Karpas-422 (cell line): Measurements from ENCODE around the gene COMMD9. TPM values are rescaled to one million over a fixed set of nuclear protein-coding genes. Genes with fewer than 3 reads are reported as not detected.
"Not testable (repeated sequence)": the region's sequence is repeated elsewhere in the genome, so short reads cannot be mapped to it uniquely, and the experiment has no call there.

ENCODE experiments used
- DNase-seq: peaks from one replicate; pipeline ENCODE4 v3.0.0-alpha.2; 2015
- H2AFZ ChIP-seq: fragments of 200-600 bp; sonication (generic); 2 replicates; pipeline ENCODE4 v1.6.1; 2014; ENCODE audit warnings: antibody characterized with exemption, low read length, mixed read lengths
- H3K27ac ChIP-seq: fragments of 200-600 bp; sonication (generic); 2 replicates; pipeline ENCODE4 v1.5.1; 2014; ENCODE audit warnings: mild to moderate bottlenecking, low read length, moderate library complexity
- H3K27me3 ChIP-seq: fragments of 200-600 bp; sonication (generic); 2 replicates; pipeline ENCODE4 v1.6.1; 2014; ENCODE audit warnings: low read length, mixed read lengths
- H3K36me3 ChIP-seq: fragments of 200-600 bp; sonication (generic); 2 replicates; pipeline ENCODE4 v1.6.1; 2014; ENCODE audit warnings: low read length, mixed read lengths; ENCODE audit not compliant: insufficient read depth
- H3K4me1 ChIP-seq: fragments of 200-600 bp; sonication (generic); 2 replicates; pipeline ENCODE4 v1.6.1; 2014; ENCODE audit warnings: mild to moderate bottlenecking, low read length, mixed read lengths
- H3K4me2 ChIP-seq: fragments of 200-600 bp; sonication (generic); 2 replicates; pipeline ENCODE4 v1.6.1; 2014; ENCODE audit warnings: low read length, low read depth, mild to moderate bottlenecking; ENCODE audit not compliant: poor library complexity, severe bottlenecking
- H3K4me3 ChIP-seq: fragments of 200-600 bp; sonication (generic); 2 replicates; pipeline ENCODE4 v1.5.1; 2014; ENCODE audit warnings: mild to moderate bottlenecking, antibody characterized with exemption, low read length, mixed read lengths
- H3K79me2 ChIP-seq: fragments of 200-600 bp; sonication (generic); 2 replicates; pipeline ENCODE4 v1.6.1; 2014; ENCODE audit warnings: mild to moderate bottlenecking, low read length, mixed read lengths
- H3K9ac ChIP-seq: fragments of 200-600 bp; sonication (generic); 2 replicates; pipeline ENCODE4 v1.6.0; 2014; ENCODE audit warnings: low read length
- H3K9me2 ChIP-seq: fragments of 200-600 bp; sonication (generic), shearing (Covaris generic); replicated peaks from 2 replicates; pipeline ENCODE4 v1.6.0; 2014; ENCODE audit warnings: mild to moderate bottlenecking, low read length, moderate library complexity; ENCODE audit not compliant: insufficient read depth
- H3K9me3 ChIP-seq: fragments of 300-700, 200-600 bp; sonication (generic); 2 replicates; pipeline ENCODE4 v1.6.1; 2014; ENCODE audit warnings: low read length, mixed read lengths
- H4K20me1 ChIP-seq: fragments of 200-600 bp; sonication (generic); 2 replicates; pipeline ENCODE4 v1.6.1; 2014; ENCODE audit warnings: mild to moderate bottlenecking, antibody characterized with exemption, low read length, low read depth; ENCODE audit not compliant: insufficient read depth
- total RNA-seq: library from RNA; depleted of rRNA; stranded (reverse); fragments of >200 nt; shearing (Covaris generic); gene quantifications from 2 replicates; pipeline ENCODE4 v1.2.3, GENCODE V29; 2014; ENCODE audit warnings: low replicate concordance; rRNA removed

Gene COMMD9
- 23.2 and 31.0 TPM in 2 replicates for total RNA-seq

DNA sequence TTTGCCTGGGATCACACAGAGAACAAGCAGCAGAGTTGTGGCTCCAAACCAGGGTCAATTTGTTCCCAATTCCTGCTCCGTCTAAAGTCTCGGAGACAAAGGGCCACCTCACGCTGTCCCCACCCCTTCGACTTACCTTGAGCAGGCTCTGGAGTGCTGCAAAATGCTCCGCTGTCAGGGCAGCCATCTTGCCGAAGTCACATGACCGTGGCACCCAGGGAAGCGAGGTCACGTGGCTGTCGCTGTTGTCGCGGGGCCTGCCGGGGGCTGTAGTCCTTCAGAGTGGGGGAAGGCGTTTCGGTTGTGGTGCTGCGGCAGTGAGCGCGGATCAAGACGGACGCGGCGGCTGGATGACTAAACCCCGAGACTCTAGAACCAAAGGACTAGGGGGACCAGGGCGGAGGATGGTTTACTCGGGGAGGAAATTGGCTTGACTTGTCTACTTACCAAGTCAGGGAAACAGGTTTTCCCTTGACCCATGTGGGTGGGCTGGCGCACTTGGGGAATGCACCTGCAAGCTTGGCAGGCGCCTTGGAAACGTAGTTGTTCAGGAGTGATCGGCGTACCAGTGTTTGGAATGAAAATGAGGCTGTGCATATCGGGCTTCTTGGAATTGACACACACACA, at the start of gene COMMD9:
Gene COMMD9, minus strand, starts transcription at position 199 of the 627 bp plus-strand sequence. Its CDS starts 12 bp downstream, at position 187.
- peak within 1 kb of the TSS; percentile 74 for H3K4me2 ChIP-seq
- no peaks in the 10 kb centered on the region for H3K9me3 ChIP-seq
- DNase-seq: peak; percentile 96
- H3K27ac ChIP-seq: no peak within 1 kb of the TSS
- H3K9me2 ChIP-seq: no peaks in the 10 kb centered on the region
- H2AFZ ChIP-seq: peak within 1 kb of the TSS; percentile 92
- peak within 1 kb of the TSS; percentile 66 for H3K9ac ChIP-seq
- H4K20me1 ChIP-seq: no peaks in the 10 kb centered on the region
- H3K27me3 ChIP-seq: no peaks in the 10 kb centered on the region
- peak within 1 kb of the TSS; percentile 79 for H3K4me3 ChIP-seq
- peaks cover 11% of the 10 kb centered on the region; the same call in 1 of the 2 replicates for H3K79me2 ChIP-seq
- H3K36me3 ChIP-seq: no peaks in the 10 kb centered on the region
- H3K4me1 ChIP-seq: peaks cover 17% of the 10 kb centered on the region

DNA sequence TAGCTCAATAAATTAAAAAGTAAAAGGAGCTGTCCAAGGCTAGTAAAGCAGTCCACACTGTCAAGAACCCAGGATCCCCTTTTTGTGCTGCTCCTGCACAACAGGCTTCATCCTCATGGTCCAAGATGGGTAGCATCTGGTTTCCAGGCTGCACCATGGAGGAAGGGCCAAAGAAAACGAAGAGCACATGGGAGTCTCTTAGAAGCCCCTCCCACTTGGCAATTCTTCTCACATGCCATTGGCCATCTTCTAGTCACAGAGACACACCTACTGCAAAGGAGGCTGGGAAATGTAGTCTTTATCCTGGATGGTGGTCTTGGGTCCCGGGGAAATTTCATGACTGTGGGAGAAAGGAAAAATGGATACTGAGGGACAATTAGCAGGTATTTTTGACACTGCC, 44.7 kb upstream of the COMMD9 start:
- no peak overlapping the region for H3K4me2 ChIP-seq
- no peaks in the 10 kb centered on the region for H3K9me3 ChIP-seq
- no peak overlapping the region for H3K9ac ChIP-seq
- no peaks in the 10 kb centered on the region for H3K27me3 ChIP-seq
- H3K4me1 ChIP-seq: no peaks in the 10 kb centered on the region
- DNase-seq: peak; percentile 78
- H3K36me3 ChIP-seq: no peaks in the 10 kb centered on the region
- H4K20me1 ChIP-seq: no peaks in the 10 kb centered on the region
- no peaks in the 10 kb centered on the region for H3K79me2 ChIP-seq
- no peaks in the 10 kb centered on the region for H3K9me2 ChIP-seq
- no peak overlapping the region for H3K4me3 ChIP-seq
- no peak overlapping the region for H2AFZ ChIP-seq
- no peak overlapping the region for H3K27ac ChIP-seq

DNA sequence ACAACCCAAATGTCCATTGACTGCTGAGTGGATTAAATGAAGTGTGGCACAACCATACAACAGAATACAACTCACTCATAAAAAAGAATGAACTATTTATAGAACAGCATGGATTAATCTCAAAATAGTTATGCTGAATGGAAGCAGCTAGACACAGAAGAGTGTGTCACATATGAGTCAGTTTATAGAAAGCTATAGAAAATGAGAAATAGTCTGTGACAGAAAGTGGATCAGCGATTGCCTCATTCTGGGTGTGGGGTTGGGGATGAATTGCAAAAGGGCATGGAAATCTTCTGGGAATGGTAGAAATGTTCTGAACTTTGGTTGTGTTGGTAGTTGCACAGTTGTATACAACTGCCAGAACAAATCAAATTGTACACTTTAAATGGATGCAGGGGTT, 44.2 kb upstream of the COMMD9 start:
- H3K9me3 ChIP-seq: no peaks in the 10 kb centered on the region
- H3K79me2 ChIP-seq: no peaks in the 10 kb centered on the region
- no peaks in the 10 kb centered on the region for H3K9me2 ChIP-seq
- no peak overlapping the region for H3K9ac ChIP-seq
- H3K36me3 ChIP-seq: no peaks in the 10 kb centered on the region
- no peaks in the 10 kb centered on the region for H4K20me1 ChIP-seq
- no peak overlapping the region for H3K27ac ChIP-seq
- no peaks in the 10 kb centered on the region for H3K27me3 ChIP-seq
- no peaks in the 10 kb centered on the region for H3K4me1 ChIP-seq
- no peak for DNase-seq
- no peak overlapping the region for H2AFZ ChIP-seq
- H3K4me3 ChIP-seq: no peak overlapping the region
- H3K4me2 ChIP-seq: no peak overlapping the region

DNA sequence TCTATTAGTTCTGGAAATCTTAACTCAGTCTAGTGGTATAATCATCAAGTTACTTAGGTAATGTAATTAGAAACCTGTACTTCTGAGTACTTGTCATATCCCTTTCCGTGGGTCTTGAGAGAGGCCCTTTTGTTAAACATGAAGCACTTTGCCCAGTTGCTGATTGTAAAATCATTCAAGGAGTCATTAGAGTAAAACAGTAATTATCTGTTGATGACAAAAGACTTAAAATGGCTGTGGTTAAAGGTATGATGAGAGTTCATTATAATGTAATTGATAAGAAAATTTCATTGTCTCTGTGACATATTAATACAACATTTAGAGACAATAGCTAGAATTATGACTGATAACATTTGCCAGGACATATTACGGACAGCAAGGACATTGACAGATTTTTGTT, 41.2 kb upstream of the COMMD9 start:
- DNase-seq: no peak
- Histone ChIP-seq H4K20me1 (no peaks in the 10 kb centered on the region), H2AFZ (no peak overlapping the region), H3K36me3 (no peaks in the 10 kb centered on the region), H3K9ac (no peak overlapping the region), H3K79me2 (no peaks in the 10 kb centered on the region), H3K4me3 (no peak overlapping the region), H3K9me2 (no peaks in the 10 kb centered on the region), H3K4me1 (no peaks in the 10 kb centered on the region), H3K4me2 (no peak overlapping the region), H3K9me3 (no peaks in the 10 kb centered on the region), H3K27ac (no peak overlapping the region), H3K27me3 (no peaks in the 10 kb centered on the region)

DNA sequence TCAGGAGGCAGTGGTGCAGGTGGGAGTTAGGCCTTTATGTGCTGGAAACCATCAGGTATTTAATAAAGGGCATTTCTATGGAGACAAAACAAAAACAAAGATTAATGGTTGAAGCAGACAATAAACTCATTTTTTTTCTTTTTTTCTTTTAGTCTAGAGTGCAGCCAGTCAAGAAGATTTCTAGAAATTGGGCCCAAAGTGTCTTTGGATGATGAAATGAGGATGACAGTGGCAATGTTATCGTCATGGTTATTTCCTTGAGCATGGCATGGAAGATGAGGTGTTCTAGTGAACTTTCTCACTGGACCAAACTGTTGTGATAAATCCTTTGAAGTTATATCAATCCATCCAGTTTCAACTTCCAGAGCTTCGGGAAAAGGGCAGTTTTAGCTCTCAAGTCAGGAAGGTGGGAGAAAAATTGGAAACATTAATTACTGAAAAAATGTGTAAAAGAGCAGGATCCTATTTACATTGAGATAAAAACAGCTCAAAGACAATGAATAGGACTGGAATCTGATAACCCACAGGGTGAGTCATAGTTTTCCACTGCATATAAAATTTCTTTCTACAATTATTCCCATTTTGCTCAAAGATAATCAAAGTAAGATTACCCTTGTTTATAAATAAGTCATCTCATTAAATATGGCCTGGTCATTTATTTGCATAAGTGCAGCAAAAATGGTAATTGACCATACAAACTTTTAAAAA, 39.9 kb upstream of the COMMD9 start:
- Histone ChIP-seq H3K9me2 (no peaks in the 10 kb centered on the region), H3K9ac (no peak overlapping the region), H3K9me3 (no peaks in the 10 kb centered on the region), H2AFZ (no peak overlapping the region), H3K27me3 (no peaks in the 10 kb centered on the region), H3K4me2 (no peak overlapping the region), H3K4me3 (no peak overlapping the region), H3K79me2 (no peaks in the 10 kb centered on the region), H3K27ac (no peak overlapping the region), H3K4me1 (no peaks in the 10 kb centered on the region), H3K36me3 (no peaks in the 10 kb centered on the region), H4K20me1 (no peaks in the 10 kb centered on the region)
- DNase-seq: no peak

DNA sequence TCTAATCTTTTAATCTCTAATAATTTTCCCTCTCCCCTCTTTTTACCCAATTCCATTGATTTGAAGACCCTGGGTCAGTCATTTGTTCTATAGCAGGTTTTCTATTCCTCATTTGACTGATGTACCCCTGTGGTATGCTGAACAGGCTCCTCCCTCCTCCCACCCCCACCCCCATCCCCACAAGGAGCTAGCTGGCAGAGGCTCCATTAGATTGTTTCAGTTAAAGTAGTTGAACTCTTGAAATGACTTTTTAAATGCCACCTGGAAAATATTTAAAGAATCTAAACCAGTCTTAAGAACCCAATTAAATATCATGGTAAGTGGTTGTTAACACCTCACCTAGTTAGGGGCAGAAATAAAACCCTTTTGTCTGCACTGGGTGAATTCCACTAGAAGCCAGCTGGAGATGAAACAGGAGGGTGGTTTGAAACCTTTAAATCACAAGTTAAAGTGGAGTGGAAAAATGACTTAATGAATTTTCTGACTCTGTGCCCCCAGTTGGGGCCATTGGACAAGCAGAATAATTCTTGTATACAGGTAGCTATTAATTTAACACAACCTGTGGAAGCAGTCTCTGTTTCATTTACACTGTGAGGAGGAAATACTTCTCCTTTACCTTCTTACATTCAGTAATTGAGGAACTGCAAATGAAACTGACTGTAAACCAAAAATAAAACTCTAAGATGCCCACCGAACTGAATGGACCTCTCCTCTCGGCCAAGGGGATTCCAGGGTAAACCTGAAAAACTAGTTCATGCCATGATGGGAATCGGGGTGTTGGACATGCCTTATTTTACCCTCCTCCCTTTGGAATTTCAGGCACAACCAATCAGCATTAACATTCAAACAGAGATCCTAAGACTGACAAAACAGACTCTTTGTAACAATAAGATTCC, 37.5 kb upstream of the COMMD9 start:
- Histone ChIP-seq H3K9ac (no peak overlapping the region), H4K20me1 (no peaks in the 10 kb centered on the region), H3K27ac (no peak overlapping the region), H3K27me3 (no peaks in the 10 kb centered on the region), H3K9me2 (no peaks in the 10 kb centered on the region), H3K9me3 (no peaks in the 10 kb centered on the region), H3K4me1 (no peaks in the 10 kb centered on the region), H3K4me3 (no peak overlapping the region), H3K4me2 (no peak overlapping the region), H2AFZ (no peak overlapping the region), H3K36me3 (no peaks in the 10 kb centered on the region), H3K79me2 (no peaks in the 10 kb centered on the region)
- DNase-seq: no peak

DNA sequence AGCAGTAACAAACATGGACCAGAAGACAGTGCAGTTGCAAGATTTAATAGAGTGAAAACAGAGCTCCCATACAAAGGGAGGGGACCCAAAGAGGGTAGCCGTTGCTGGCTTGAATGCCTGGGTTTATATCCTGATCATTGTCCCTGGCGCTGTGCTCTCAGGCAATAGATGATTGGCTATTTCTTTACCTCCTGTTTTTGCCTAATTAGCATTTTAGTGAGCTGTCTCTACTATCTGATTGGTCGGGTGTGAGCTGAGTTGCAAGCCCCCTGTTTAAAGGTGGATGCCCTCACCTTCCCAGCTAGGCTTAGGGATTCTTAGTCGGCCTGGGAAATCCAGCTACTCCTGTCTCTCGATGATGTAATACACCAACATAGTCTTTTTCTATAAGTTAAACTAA, 36.2 kb upstream of the COMMD9 start:
- not testable (repeated sequence) for H2AFZ ChIP-seq, H3K9ac ChIP-seq, H3K4me1 ChIP-seq, H3K9me3 ChIP-seq, H3K36me3 ChIP-seq, DNase-seq, H3K4me2 ChIP-seq, H3K4me3 ChIP-seq, H4K20me1 ChIP-seq, H3K27me3 ChIP-seq, H3K79me2 ChIP-seq, H3K27ac ChIP-seq, H3K9me2 ChIP-seq

DNA sequence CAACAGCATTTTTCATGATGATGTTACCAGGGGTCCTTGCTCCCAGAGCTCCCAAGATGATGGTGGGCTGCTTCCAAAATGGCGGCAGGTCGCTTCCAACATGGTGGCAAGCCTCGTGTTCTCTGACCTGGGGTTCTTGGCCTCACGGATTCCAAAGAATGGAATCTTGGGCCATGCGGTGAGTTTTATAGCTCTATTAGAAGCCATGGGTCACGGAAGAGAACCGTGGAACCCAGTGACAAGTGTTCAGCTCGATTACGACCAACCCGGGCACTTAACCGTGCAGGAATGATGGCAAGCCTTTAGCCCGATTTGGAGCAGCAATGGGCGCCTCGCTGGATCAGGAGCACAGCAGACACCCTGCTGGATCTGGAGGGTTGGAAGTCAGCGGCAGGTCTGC, 35.7 kb upstream of the COMMD9 start:
- H4K20me1 ChIP-seq, H3K4me3 ChIP-seq, H3K27me3 ChIP-seq, H2AFZ ChIP-seq, H3K9ac ChIP-seq, H3K36me3 ChIP-seq, H3K79me2 ChIP-seq, H3K9me3 ChIP-seq, H3K4me1 ChIP-seq, DNase-seq, H3K27ac ChIP-seq, H3K4me2 ChIP-seq, H3K9me2 ChIP-seq: not testable (repeated sequence)
